DND-41 (cell line): Measurements from ENCODE around the gene DSCAM.

Experiments used
- EZH2 ChIP-seq: IDR thresholded peaks from 3 replicates; pipeline ENCODE4 v1.6.1; 2012; ENCODE audit warnings: borderline replicate concordance, low read depth, mild to moderate bottlenecking, moderate library complexity, low read length, inconsistent platforms; ENCODE audit not compliant: severe bottlenecking
- TF ChIP-seq, protein P1 (sequence below): IDR thresholded peaks from 2 replicates; pipeline ENCODE4 v1.5.1; 2012; ENCODE audit warnings: borderline replicate concordance, low read length, moderate library complexity, mild to moderate bottlenecking; ENCODE audit not compliant: poor library complexity, severe bottlenecking; ENCODE audit errors: extremely low read depth

DNA sequence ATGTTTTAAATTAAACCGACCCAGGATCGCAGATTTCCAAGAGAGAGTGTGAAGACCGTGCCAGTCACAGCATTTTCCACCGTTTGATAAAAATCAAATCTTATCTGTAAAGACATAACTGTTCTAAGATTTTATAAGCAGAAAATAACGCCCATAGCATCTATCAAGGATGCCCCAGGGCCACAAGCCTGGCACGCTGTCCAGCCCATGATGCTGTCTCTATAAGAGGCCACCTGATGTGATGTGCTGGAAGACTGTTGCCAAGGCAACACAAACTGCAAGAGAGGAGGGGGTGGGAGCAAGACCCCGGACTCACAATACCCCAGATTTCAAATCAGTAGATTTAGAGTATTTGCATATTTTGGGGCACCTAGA, 116.5 kb downstream of the DSCAM start:
- TF ChIP-seq, protein P1, sequence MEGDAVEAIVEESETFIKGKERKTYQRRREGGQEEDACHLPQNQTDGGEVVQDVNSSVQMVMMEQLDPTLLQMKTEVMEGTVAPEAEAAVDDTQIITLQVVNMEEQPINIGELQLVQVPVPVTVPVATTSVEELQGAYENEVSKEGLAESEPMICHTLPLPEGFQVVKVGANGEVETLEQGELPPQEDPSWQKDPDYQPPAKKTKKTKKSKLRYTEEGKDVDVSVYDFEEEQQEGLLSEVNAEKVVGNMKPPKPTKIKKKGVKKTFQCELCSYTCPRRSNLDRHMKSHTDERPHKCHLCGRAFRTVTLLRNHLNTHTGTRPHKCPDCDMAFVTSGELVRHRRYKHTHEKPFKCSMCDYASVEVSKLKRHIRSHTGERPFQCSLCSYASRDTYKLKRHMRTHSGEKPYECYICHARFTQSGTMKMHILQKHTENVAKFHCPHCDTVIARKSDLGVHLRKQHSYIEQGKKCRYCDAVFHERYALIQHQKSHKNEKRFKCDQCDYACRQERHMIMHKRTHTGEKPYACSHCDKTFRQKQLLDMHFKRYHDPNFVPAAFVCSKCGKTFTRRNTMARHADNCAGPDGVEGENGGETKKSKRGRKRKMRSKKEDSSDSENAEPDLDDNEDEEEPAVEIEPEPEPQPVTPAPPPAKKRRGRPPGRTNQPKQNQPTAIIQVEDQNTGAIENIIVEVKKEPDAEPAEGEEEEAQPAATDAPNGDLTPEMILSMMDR: no peak
- no peak for TF ChIP-seq EZH2
